Islet of Langerhans (tissue), 1 donor: ENCODE data around the gene SIPA1L3.
"Not testable (repeated sequence)": the region's sequence is repeated elsewhere in the genome, so short reads cannot be mapped to it uniquely, and the experiment has no call there.

Experiments used
- FAIRE-seq: peaks from one replicate; lab custom pipeline; 2011; peaks lifted over from hg19 to GRCh38; lab: Jason Lieb, UNC

Gene SIPA1L3

GRCh38 chr19:38071054-38071453 is 164.0 kb downstream of the SIPA1L3 start:
- FAIRE-seq: not testable (repeated sequence)

- no peak for FAIRE-seq
Observed at GRCh38 chr19:38071647-38072046, 164.6 kb downstream of the SIPA1L3 start.

GRCh38 chr19:38072776-38073750 is 166.1 kb downstream of the SIPA1L3 start:
- no peak for FAIRE-seq

GRCh38 chr19:38073841-38074685 is 167.1 kb downstream of the SIPA1L3 start:
- FAIRE-seq: peak; percentile 41

GRCh38 chr19:38076337-38076736 is 169.3 kb downstream of the SIPA1L3 start:
- peak; percentile 82 for FAIRE-seq

GRCh38 chr19:38078302-38078930 is 171.4 kb downstream of the SIPA1L3 start:
- no peak for FAIRE-seq

GRCh38 chr19:38079926-38080380 is 172.9 kb downstream of the SIPA1L3 start:
- FAIRE-seq: peak; percentile 69

- FAIRE-seq: no peak
Observed at GRCh38 chr19:38081547-38082255, 174.7 kb downstream of the SIPA1L3 start.

- no peak for FAIRE-seq
Observed at GRCh38 chr19:38082256-38083118, 175.5 kb downstream of the SIPA1L3 start.

GRCh38 chr19:38084196-38084595 is 177.2 kb downstream of the SIPA1L3 start:
- no peak for FAIRE-seq

- FAIRE-seq: no peak
Observed at GRCh38 chr19:38089440-38089839, 182.4 kb downstream of the SIPA1L3 start.

- FAIRE-seq: no peak
Observed at GRCh38 chr19:38093154-38093553, 186.1 kb downstream of the SIPA1L3 start.

- FAIRE-seq: no peak
Observed at GRCh38 chr19:38093587-38093986, 186.6 kb downstream of the SIPA1L3 start.

GRCh38 chr19:38095411-38096308 is 188.7 kb downstream of the SIPA1L3 start:
- peak; percentile 88 for FAIRE-seq

- FAIRE-seq: no peak
Observed at GRCh38 chr19:38099966-38100365, 193.0 kb downstream of the SIPA1L3 start.

- FAIRE-seq: no peak
Observed at GRCh38 chr19:38100589-38100988, 193.6 kb downstream of the SIPA1L3 start.

- FAIRE-seq: no peak
Observed at GRCh38 chr19:38101723-38102122, 194.7 kb downstream of the SIPA1L3 start.

- no peak for FAIRE-seq
Observed at GRCh38 chr19:38105574-38105973, 198.6 kb downstream of the SIPA1L3 start.

GRCh38 chr19:38107129-38107528 is 200.1 kb downstream of the SIPA1L3 start:
- FAIRE-seq: no peak

- FAIRE-seq: no peak
Observed at GRCh38 chr19:38111898-38112297, 204.9 kb downstream of the SIPA1L3 start.
